Activated naive CD4-positive, alpha-beta T cell treated with anti-CD3 and anti-CD28 coated beads, Interleukin-2, amount 50 U/mL, for 24 hours (primary cell): ENCODE results near the gene CRELD2.

Source experiments
- H3K27ac Mint-ChIP-seq: one replicate; pipeline ENCODE4 v1.8.0; 2021; ENCODE audit warnings: mild to moderate bottlenecking, mixed read lengths
- H3K27me3 Mint-ChIP-seq: one replicate; pipeline ENCODE4 v1.8.0; 2021; ENCODE audit warnings: mixed read lengths
- H3K36me3 Mint-ChIP-seq: one replicate; pipeline ENCODE4 v1.8.0; 2021; ENCODE audit warnings: mixed read lengths
- H3K4me1 Mint-ChIP-seq: one replicate; pipeline ENCODE4 v1.8.0; 2021; ENCODE audit warnings: mixed read lengths
- H3K4me3 Mint-ChIP-seq: one replicate; pipeline ENCODE4 v1.8.0; 2021; ENCODE audit warnings: mild to moderate bottlenecking, mixed read lengths
- H3K9me3 Mint-ChIP-seq: one replicate; pipeline ENCODE4 v1.8.0; 2021; ENCODE audit warnings: mixed read lengths

The CRELD2 gene

DNA sequence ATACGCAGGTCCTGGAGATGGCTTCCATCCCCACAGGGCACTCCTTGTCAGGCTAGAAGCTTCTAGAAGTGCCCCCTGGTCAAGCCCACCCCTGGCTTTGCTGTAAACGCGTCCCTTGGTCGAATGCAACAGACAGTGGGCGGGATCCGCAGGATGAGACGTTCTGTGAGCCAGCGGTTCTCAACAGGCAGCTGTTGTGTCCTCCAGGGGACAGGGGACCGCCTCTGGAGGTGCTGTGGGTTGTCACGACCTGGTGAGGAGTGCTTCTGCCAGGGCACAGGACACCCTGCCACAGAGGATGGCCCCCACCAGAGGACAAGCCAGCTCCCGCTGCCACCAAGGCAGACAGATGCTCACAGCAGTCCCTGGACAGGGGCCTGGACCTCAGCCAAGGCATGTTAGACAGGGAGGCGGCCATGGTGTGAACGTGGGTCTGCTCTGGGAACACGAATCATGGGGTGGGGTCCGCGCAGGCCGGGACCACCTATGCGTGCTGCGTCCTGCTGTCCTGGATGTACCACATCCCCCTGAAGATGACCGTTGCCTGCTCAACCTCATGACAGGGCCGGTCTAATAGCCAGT lies 11.7 kb downstream of the CRELD2 start:
- Mint-ChIP-seq H3K36me3 (peaks cover 6% of the 10 kb centered on the region), H3K4me3 (peak overlapping the region; percentile 47), H3K27ac (no peak overlapping the region), H3K9me3 (no peaks in the 10 kb centered on the region), H3K27me3 (no peaks in the 10 kb centered on the region), H3K4me1 (peaks cover 50% of the 10 kb centered on the region)

DNA sequence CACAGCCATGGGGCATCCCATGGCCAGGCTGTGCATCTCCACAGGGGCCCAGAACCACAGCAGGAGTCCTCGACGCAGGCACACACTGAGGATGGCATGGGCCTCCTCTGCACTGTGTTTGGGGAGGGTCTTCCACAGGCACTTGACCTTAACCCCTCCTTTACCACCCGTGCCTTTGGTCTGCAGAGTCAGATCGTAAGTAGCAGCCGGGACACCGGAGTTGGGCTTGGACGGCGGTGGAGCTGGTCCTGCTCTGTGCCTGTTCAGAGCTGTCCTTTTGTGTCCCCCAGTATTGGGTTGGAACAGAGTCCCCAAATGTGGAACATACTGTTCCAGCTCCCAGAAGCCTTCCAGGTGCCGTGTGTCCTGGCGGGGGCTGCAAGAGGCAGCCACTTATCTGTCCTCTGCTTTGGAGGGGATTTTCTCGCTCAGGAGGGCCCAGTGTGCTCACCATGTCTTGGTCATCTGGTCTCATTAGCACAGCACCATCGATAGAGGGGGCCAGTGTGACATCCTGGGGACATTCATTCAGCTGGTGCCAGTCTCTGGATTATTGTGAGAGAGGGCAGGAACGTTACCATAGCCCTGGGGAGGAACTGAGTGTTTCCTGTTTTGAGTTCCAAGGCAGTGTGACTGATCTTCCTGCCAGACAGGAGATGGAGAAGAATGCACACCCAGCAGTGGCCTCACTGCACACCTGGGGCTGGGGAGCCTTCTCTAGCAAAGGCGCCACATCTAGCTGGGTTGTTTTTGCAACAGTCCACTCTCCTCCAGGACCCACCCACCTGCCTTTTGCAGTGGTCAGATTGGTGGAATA lies 12.4 kb downstream of the CRELD2 start:
- Mint-ChIP-seq H3K27me3 (no peaks in the 10 kb centered on the region), H3K27ac (peak overlapping the region; percentile 30), H3K36me3 (peaks cover 2% of the 10 kb centered on the region), H3K4me3 (peak overlapping the region; percentile 59), H3K9me3 (no peaks in the 10 kb centered on the region), H3K4me1 (peaks cover 43% of the 10 kb centered on the region)

GRCh38 chr22:49933236-49934159 lies 15.1 kb downstream of the CRELD2 start:
- Mint-ChIP-seq H3K9me3 (no peaks in the 10 kb centered on the region), H3K27ac (peak overlapping the region; percentile 11), H3K4me3 (peak overlapping the region; percentile 19), H3K36me3 (no peaks in the 10 kb centered on the region), H3K27me3 (no peaks in the 10 kb centered on the region), H3K4me1 (peaks cover 35% of the 10 kb centered on the region)

- peaks cover 35% of the 10 kb centered on the region for H3K4me1 Mint-ChIP-seq
- no peaks in the 10 kb centered on the region for H3K9me3 Mint-ChIP-seq
- H3K36me3 Mint-ChIP-seq, result no peaks in the 10 kb centered on the region
- H3K27ac Mint-ChIP-seq, result no peak overlapping the region
- H3K27me3 Mint-ChIP-seq, result no peaks in the 10 kb centered on the region
- peak overlapping the region; percentile 19 for H3K4me3 Mint-ChIP-seq
These were observed 15.9 kb downstream of the CRELD2 start for GRCh38 chr22:49934160-49934890.

GRCh38 chr22:49934891-49935557 lies 16.6 kb downstream of the CRELD2 start:
- Mint-ChIP-seq H3K27ac (no peak overlapping the region), H3K4me3 (peak overlapping the region; percentile 33), H3K4me1 (peaks cover 33% of the 10 kb centered on the region), H3K9me3 (no peaks in the 10 kb centered on the region), H3K36me3 (no peaks in the 10 kb centered on the region), H3K27me3 (no peaks in the 10 kb centered on the region)

- Mint-ChIP-seq H3K27ac (no peak overlapping the region), H3K9me3 (no peaks in the 10 kb centered on the region), H3K36me3 (no peaks in the 10 kb centered on the region), H3K4me3 (no peak overlapping the region), H3K27me3 (no peaks in the 10 kb centered on the region), H3K4me1 (peaks cover 27% of the 10 kb centered on the region)
These were observed 17.1 kb downstream of the CRELD2 start for GRCh38 chr22:49935561-49935960.

- Mint-ChIP-seq H3K4me1 (peaks cover 20% of the 10 kb centered on the region), H3K27ac (peak overlapping the region; percentile 70), H3K36me3 (no peaks in the 10 kb centered on the region), H3K9me3 (no peaks in the 10 kb centered on the region), H3K27me3 (no peaks in the 10 kb centered on the region), H3K4me3 (peak overlapping the region; percentile 78)
These were observed 17.9 kb downstream of the CRELD2 start for GRCh38 chr22:49936018-49936972.

DNA sequence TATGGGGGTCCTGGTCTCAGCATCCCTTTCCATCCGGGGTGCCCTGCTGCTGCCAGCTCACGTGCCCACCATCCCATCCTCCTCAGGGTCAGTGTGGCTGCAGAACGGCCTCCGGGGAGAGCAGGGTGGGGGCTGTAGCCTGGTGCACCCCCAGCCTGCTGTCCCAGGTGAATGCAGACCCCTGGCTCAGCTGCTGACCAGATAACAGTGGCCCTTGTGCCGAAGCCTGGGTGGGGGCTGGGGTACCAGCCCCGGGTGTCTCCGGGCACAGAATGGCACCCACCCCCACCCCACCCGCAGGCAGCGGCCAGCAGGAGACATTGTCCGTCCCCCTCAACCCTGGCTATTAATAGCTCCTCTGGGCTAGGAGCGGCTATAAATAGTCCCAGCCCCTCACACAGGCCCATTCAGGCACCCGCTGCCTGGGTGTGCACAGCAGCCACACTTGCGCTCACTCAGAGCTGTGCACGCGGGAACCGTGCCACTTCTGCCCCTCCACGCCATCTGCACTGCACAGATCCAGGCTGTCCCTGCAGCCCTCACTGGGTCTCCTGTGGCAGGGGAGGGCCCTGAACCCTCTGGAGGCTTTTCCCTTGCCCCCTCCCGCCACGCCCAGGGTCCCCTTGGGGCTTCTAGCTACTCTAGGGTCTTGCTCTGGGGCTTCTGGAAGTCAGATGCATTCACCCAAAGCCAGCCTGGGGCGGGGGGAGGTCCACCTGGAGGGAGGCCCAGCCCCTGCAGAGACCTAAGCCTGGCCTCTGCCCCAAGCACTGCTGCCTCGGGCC lies 18.7 kb downstream of the CRELD2 start:
- Mint-ChIP-seq H3K4me1 (peaks cover 15% of the 10 kb centered on the region), H3K27me3 (no peaks in the 10 kb centered on the region), H3K9me3 (no peaks in the 10 kb centered on the region), H3K27ac (peak overlapping the region; percentile 70), H3K36me3 (no peaks in the 10 kb centered on the region), H3K4me3 (peak overlapping the region; percentile 78)

GRCh38 chr22:49937758-49938564 lies 19.5 kb downstream of the CRELD2 start:
- H3K27me3 Mint-ChIP-seq, result no peaks in the 10 kb centered on the region
- no peak overlapping the region for H3K4me3 Mint-ChIP-seq
- no peak overlapping the region for H3K27ac Mint-ChIP-seq
- no peaks in the 10 kb centered on the region for H3K9me3 Mint-ChIP-seq
- H3K4me1 Mint-ChIP-seq, result peaks cover 11% of the 10 kb centered on the region
- no peaks in the 10 kb centered on the region for H3K36me3 Mint-ChIP-seq

DNA sequence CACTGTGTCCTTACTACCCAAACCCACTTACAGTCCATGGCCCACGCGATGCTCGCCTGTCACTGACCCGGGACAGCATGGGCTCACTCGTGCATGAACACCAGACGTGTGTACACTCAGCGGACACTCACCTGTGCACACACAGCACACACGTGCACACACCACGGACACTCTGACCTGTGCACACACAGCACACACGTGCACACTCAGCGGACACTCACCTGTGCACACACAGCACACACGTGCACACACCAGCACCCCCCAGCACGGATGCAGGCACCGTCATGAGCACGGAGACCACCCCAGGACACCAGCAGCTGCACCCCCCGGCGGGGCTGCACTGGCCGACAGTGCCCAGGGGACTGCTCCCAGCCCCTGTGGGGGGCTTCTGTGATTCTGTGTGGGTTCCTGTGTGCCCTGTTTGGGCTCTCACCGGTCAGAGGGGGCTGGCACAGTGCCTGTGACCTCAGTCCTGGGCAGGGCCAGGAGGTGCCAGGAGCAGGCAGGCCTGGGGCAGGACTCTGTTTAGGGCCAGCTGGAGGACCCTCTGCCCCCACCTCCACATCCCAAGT lies 20.2 kb downstream of the CRELD2 start:
- Mint-ChIP-seq H3K4me3 (no peak overlapping the region), H3K4me1 (peaks cover 5% of the 10 kb centered on the region), H3K27me3 (no peaks in the 10 kb centered on the region), H3K9me3 (no peaks in the 10 kb centered on the region), H3K36me3 (no peaks in the 10 kb centered on the region), H3K27ac (no peak overlapping the region)

- no peak overlapping the region for H3K27ac Mint-ChIP-seq
- H3K4me1 Mint-ChIP-seq, result peaks cover 18% of the 10 kb centered on the region
- H3K27me3 Mint-ChIP-seq, result no peaks in the 10 kb centered on the region
- H3K4me3 Mint-ChIP-seq, result no peak overlapping the region
- H3K36me3 Mint-ChIP-seq, result no peaks in the 10 kb centered on the region
- no peaks in the 10 kb centered on the region for H3K9me3 Mint-ChIP-seq
These were observed 23.3 kb downstream of the CRELD2 start for GRCh38 chr22:49941507-49942316.
